NCI-H526 treated with DMSO at 0.1 percent for 48 hours (cell line): ENCODE measurements around the gene NAP1L4.

Source experiments
- DNase-seq: peaks from one replicate; lab custom pipeline; 2025; lab: John Stamatoyannopoulos, UW

NAP1L4 gene

DNA sequence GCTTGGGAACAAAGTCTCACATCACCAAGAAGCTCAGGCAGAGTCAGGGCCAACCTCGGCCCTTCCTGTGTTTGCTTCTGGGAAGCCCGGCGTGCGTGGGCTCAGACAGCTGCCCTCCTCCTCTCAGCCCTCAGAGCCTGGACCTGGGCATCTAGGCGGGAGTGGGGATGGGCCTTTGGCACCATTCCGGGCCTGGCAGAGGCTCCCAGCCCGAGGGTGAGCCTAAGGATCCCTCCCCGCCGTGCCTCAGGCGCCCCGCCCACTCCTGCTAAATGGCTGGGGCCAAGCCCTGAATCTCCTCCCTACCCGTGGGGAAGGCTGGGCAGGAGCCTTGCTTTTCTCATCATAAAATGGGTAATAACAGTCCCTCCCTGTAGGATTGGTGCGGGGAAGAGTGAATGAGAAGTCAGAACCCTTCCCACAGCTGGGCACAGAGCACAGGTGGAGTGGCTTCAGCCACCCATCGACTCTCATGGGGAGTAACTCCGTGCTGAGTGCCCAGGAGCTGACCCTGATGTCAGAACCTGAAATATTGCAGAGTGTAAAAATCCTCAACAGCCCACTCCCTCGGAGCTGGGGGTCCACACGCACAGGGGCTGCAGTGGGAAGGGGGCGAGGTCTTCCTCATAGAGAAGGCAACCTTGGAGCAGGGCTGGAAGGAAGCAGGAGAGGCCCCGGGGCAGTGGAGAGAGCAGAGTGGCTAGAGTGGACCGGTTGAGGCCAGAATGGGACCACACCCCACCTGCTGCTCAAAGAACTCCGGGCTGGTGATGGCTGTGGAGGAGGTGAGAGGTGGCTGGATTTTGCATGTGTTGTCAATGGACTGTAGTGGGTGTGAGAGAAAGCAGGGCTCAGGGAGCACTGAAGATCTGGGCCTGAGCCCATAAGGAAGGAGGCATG lies 87.7 kb downstream of the NAP1L4 start:
- no peak for DNase-seq

DNA sequence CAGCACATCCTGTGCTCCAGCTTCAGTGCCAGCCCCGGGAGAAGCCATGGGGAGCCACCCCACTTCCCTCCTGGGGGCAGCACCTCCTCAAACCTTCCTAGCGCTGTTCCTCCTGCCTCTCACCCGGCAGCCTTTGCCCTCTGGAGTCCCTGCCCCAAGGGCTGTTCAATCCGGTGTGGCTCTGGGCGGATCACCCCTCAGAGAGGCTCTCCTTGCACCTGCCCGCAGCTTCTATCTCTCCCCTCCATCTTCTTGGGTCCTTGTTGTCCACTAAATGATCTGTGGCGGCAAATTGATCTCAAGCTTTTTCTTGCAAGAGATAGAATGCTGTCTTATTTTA lies 88.5 kb downstream of the NAP1L4 start:
- DNase-seq, result no peak

DNA sequence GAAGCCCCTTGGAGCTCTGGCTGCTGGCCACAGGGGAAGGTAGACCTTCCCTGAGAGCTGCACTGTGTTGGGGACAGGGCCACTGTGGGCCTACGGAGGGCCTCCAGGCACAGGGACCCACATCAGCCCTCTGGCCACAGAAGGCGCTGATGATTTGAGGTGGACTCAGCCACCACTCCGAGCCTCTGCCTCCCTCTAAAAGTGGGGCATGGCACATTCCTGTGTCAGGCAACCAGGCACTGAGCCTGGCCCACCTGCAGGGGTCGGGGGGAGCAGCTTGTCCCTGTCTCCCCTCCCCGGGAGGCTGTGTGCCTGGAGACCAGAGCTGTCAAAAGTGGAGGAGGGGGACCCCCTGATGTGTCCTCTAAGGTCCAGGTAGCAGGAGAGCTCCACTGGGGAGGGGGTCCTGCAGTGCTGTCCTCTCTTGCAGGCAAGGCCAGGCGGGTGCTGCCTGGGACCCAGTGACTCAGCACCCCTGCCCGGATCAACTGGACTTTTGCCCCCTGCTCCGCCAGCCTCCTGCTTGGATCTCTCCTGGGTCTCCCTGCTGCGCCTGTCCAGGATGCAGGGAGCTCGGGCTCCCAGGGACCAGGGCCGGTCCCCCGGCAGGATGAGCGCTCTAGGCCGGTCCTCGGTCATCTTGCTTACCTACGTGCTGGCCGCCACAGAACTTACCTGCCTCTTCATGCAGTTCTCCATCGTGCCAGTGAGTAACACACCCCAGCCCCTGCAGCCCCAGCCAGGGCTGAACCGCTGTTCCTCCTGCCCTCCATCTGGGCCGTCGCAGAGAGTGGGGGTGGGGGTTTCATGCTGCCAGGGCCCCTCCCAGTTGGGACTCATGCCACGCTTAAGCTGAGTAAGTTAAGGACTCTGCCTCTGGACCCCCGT lies 89.1 kb downstream of the NAP1L4 start:
- DNase-seq, result no peak

DNA sequence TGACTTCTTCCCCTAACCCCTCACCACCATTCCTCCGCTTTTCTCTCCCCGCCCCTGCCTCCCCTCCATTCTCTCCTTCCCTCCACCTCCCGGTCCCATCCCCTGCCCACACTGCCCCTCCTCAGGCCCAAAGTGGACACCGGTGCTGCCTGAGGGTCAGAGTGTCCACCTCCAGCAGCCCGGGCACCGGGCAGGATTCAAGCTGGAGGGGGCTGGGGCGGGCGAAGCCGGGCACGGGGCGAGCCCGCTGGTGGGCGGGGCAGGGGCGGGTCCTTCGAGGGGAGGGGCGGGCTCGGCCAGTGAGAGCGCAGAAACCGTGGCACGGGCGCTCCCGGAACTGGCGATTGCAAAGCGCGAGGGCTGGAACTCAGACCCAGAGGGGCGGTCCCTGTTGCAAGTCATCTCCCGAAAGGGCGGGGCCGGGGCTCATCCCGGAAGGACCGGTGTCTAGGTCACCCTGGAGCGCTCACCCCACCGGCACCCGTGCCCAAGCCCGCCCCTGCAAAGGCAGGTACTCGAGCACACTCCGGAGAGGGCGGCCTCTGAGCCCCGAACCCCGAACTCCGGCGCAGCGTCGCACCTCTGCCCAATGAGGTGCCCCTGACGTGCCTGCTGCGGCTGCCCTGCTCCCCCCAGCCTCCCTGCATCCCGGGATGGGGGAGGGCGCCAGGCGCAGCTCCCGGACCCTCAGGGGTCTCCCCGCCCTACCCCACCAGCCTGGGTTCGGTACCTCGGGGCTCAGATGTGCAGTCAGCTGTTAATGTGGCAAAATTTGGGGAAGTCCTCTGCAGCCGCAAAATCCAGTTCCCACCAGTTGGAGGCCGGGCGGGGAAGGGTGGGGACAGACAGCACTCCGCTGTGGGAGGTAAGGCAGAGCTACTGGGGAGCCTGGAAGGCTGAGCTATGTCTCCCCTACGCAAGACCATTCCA lies 90.0 kb downstream of the NAP1L4 start:
- DNase-seq, result peak; percentile 89

DNA sequence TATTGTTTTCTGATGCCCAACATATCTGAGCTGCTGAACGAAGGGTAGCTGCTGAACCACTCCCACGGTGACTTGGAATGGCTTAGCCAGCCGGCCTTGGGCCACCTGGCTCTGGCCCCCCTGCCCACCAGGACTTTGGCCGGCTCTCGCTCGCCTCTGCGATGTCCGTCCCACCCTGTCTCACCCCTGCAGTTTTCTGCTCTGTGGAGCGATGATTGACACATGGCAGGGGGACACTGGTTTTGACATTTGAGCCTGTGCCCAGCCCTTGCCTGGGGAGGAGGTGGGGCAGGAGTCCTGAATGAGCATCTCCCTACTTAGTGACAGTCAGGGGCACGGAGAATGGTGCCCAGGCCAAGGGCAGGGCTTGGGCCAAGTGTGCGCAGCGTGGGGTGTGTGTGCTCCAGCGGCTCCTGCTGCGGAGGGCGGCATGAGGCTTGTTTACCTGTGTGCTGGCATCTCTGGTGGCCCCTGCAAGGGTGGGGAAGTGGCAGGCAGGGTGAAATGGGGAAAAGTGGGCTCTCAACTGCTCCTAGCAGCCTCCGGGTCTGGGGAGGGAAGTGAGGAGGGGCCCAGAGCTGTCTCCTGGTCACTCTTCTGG lies 90.8 kb downstream of the NAP1L4 start:
- no peak for DNase-seq

DNA sequence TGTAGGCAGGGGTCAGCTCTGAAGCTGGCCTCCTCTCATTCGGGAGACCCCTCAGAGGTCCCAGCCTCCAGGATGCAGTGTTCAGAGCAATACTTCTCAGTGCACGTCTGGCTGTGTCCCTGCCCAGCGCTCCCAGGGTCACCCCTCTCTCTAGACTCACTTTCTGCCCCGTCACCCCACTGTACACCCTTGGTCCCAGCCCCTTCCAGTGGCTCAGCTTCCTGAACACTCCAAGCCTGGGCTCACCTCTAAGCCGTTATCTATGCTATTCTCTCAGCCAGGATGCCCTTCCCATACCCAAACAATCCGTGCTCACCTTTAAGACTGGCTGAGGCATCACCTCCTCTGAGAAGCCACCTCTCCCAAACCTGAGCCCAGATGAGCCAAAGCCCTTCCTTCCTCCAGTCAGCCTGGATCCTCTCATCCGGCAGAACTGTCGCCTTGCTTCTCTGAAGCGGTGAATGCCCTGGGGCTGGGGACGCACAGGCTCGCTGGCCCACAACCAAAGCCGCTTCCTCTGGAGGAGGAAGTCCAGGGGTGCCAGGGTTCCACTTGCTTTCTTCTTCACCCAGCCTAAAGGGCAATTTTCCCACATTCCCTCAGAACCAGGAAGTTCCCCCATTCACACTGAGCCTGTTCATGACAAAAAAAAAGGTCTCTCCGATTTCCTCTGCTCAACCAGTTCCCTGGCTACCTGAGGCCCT lies 92.9 kb downstream of the NAP1L4 start:
- no peak for DNase-seq

DNA sequence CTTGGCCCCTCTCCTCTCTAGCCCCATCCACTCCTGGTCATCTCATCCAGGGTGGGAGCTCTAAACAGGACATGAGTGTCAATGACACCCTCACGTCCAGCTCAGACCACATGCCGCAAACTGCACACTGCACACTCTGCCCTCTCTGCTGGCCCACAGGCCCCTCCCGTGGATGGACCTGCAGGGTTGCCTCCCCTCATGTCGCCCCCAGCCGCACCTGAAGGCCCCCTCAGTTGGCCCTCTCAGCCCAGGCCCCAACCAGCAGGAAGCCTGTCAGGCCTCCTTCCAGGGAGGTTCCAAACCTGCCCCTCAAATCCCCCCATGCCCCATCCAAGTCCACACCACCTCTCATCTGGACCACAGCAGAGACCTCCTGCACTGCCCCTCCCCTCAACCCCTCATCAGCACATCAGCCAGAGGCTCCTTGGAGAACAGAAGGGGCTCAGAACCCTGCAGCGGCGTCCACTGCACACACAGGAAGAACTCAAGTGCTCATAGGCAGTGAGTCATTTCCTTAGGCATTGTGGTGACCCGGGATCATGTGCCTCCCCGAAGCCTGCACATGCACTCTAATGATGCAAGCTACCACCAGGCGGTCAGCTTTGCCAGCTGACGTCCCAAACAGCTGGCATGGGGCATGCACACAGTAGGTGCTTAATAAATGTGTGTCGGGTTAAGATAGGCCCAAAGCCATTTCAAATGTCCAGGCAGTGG lies 93.6 kb downstream of the NAP1L4 start:
- no peak for DNase-seq

DNA sequence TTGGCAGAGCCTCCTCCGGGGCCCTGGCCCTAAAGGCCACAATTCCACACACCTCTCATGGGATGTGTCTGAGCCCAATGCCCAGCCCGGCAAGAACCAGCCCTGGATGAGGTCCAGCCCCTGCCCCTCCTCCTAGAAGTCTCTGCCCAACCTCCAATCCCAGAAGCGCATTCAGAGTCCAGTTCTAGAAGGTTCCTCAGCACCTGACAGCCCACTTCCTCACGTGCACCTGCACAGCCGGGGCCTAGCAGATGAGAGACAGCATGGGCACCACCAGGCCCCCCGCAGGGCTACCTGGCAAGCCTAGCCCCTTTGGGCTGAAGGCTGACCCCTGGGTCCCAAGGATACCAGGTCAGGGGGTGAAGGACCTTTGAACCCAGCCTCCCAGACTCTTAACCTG lies 95.1 kb downstream of the NAP1L4 start:
- DNase-seq, result no peak

DNA sequence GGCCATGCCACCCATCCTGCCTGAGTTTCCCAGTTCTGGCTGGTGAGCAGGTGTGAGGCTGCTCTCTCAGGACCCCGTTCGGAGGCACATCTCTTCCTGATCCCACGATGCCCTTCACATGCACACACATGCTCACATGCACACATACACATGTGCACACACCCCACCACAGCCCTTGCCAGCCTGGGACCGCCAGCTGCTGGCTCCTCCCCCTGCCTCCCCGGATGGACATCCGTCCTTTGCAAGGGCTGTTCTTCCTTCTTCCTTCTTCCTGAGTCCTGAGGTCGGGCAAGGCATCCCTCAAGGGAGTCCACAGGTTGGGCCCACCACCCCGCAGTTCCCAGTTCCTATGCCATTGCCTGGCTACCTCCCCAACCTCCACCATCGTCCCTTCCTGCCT lies 96.1 kb downstream of the NAP1L4 start:
- no peak for DNase-seq
